SK-N-SH (cell line): ENCODE data around the gene RETREG2. TPM values are rescaled to one million over a fixed set of nuclear protein-coding genes. Genes with fewer than 3 reads are reported as not detected.
A peak's percentile ranks its signal among the peaks of the same experiment; 100 is the strongest.

Experiments used
- CTCF ChIA-PET: fragments of 300-600, 350-600 bp; formaldehyde crosslinking; extraction: SDS; loops from one replicate; lab custom pipeline; 2021; lab: Yijun Ruan, JAX
- POLR2A ChIA-PET: fragments of 350-600 bp; sonication (Branson Sonifier 250); formaldehyde crosslinking; extraction: SDS; loops from one replicate; lab custom pipeline; 2020; ENCODE audit warnings: antibody characterized with exemption, inconsistent platforms; lab: Yijun Ruan, JAX
- DNase-seq: peaks from one replicate; pipeline ENCODE4 v3.0.0; 2012
- H2AFZ ChIP-seq: fragments of 200-600 bp; sonication (generic); 2 replicates; pipeline ENCODE4 v1.8.1; 2016; ENCODE audit warnings: antibody characterized with exemption, mild to moderate bottlenecking, low read depth
- H3F3A ChIP-seq: fragments of 200-600 bp; sonication (generic); replicated peaks from 2 replicates; pipeline ENCODE3; 2016; ENCODE audit warnings: antibody characterized with exemption, mild to moderate bottlenecking; ENCODE audit not compliant: insufficient read depth
- H3K27ac ChIP-seq, 2 experiments: fragments of 200-500 bp in 1 of 2; fragments of 200-600 bp in 1 of 2; sonication (Bioruptor generic) in 1 of 2; sonication (generic), shearing (Covaris generic) in 1 of 2; 2 replicates each; pipeline versions ENCODE4 v1.5.1 to v1.6.1; 2014 to 2016; ENCODE audit warnings: low read depth in 2 of 2, inconsistent platforms in 1 of 2, low read length in 1 of 2, mild to moderate bottlenecking in 1 of 2, mixed read lengths in 1 of 2
- H3K27me3 ChIP-seq: fragments of 200-600 bp; sonication (generic), shearing (Covaris generic); 2 replicates; pipeline ENCODE4 v1.6.1; 2016; ENCODE audit warnings: mixed run types; ENCODE audit not compliant: insufficient read depth
- H3K36me3 ChIP-seq, 2 experiments: fragments of 200-500 bp in 1 of 2; fragments of 200-600 bp in 1 of 2; sonication (Bioruptor generic) in 1 of 2; sonication (generic) in 1 of 2; replicated peaks in 1 of 2; 2 replicates each; pipeline versions ENCODE3 to v1.5.1; 2014 to 2016; ENCODE audit warnings: low read length in 1 of 2, mild to moderate bottlenecking in 1 of 2; ENCODE audit not compliant: insufficient read depth in 2 of 2, control insufficient read depth in 1 of 2
- H3K4me1 ChIP-seq, 2 experiments: fragments of 200-500 bp in 1 of 2; fragments of 200-600 bp in 1 of 2; sonication (Bioruptor generic) in 1 of 2; sonication (generic), shearing (Covaris generic) in 1 of 2; 2 replicates each; pipeline versions ENCODE4 v1.5.1 to v1.6.1; 2014 to 2016; ENCODE audit warnings: low read depth in 1 of 2, low read length in 1 of 2, mixed run types in 1 of 2; ENCODE audit not compliant: insufficient read depth in 2 of 2, control insufficient read depth in 1 of 2
- H3K4me2 ChIP-seq: fragments of 200-600 bp; sonication (generic), shearing (Covaris generic); 2 replicates; pipeline ENCODE4 v1.6.1; 2017; ENCODE audit warnings: mixed run types
- H3K4me3 ChIP-seq, 2 experiments: fragments of 200-500 bp in 1 of 2; fragments of 200-600 bp in 1 of 2; sonication (Bioruptor generic) in 1 of 2; sonication (generic), shearing (Covaris generic) in 1 of 2; 2 replicates each; pipeline versions ENCODE4 v1.5.1 to v1.8.1; 2014 to 2016; ENCODE audit warnings: low read depth in 2 of 2, inconsistent platforms in 1 of 2, low read length in 1 of 2, mild to moderate bottlenecking in 1 of 2, mixed read lengths in 1 of 2, moderate library complexity in 1 of 2
- H3K79me2 ChIP-seq: fragments of 200-600 bp; sonication (generic); 2 replicates; pipeline ENCODE4 v1.8.1; 2017; ENCODE audit warnings: mild to moderate bottlenecking; ENCODE audit not compliant: insufficient read depth
- H3K9ac ChIP-seq: fragments of 200-600 bp; sonication (generic); 2 replicates; pipeline ENCODE4 v1.6.1; 2017; ENCODE audit warnings: mixed run types
- H3K9me2 ChIP-seq: fragments of 200-600 bp; sonication (generic); 2 replicates; pipeline ENCODE4 v1.6.1; 2017; ENCODE audit warnings: mixed run types
- H3K9me3 ChIP-seq: fragments of 200-600 bp; sonication (generic); 2 replicates; pipeline ENCODE4 v1.6.1; 2017; ENCODE audit warnings: mixed run types, mild to moderate bottlenecking, moderate library complexity
- H4K20me1 ChIP-seq: fragments of 200-600 bp; sonication (generic); 2 replicates; pipeline ENCODE4 v1.6.1; 2017; ENCODE audit warnings: mild to moderate bottlenecking, mixed run types; ENCODE audit not compliant: insufficient read depth
- CTCF ChIP-seq: fragments of 200-600 bp; sonication (generic); IDR thresholded peaks from 2 replicates; pipeline ENCODE4 v1.6.1; 2017; ENCODE audit warnings: antibody characterized with exemption, mild to moderate bottlenecking, moderate library complexity
- EZH2phosphoT487 ChIP-seq: fragments of 200-600 bp; sonication (generic); IDR thresholded peaks from 2 replicates; pipeline ENCODE4 v1.6.1; 2017; ENCODE audit warnings: low read depth, mixed run types, mild to moderate bottlenecking, antibody characterized with exemption, moderate library complexity, borderline replicate concordance
- FOSL2 ChIP-seq: IDR thresholded peaks from 2 replicates; pipeline ENCODE4 v1.4.0; 2012; ENCODE audit warnings: low read depth, mild to moderate bottlenecking, moderate library complexity, borderline replicate concordance
- FOXJ3 ChIP-seq: sonication (generic); formaldehyde crosslinking; IDR thresholded peaks from 2 replicates; pipeline ENCODE4 v1.5.1; 2020; ENCODE audit warnings: mild to moderate bottlenecking, missing genetic modification reagents
- FOXM1 ChIP-seq: IDR thresholded peaks from 2 replicates; pipeline ENCODE4 v1.4.0; 2012; ENCODE audit warnings: low read depth, mild to moderate bottlenecking
- JUND ChIP-seq: IDR thresholded peaks from 2 replicates; pipeline ENCODE4 v1.4.0; 2012
- MAX ChIP-seq: IDR thresholded peaks from 2 replicates; pipeline ENCODE4 v1.4.0; 2012; ENCODE audit warnings: low read depth
- MEF2A ChIP-seq: IDR thresholded peaks from 2 replicates; pipeline ENCODE4 v1.4.0; 2012; ENCODE audit warnings: low read depth, borderline replicate concordance
- POLR2AphosphoS5 ChIP-seq: IDR thresholded peaks from 2 replicates; pipeline ENCODE4 v1.6.1; 2012; ENCODE audit warnings: low read depth, low read length
- RAD21 ChIP-seq: IDR thresholded peaks from 2 replicates; pipeline ENCODE4 v1.6.1; 2012; ENCODE audit warnings: mild to moderate bottlenecking, low read length
- RCOR1 ChIP-seq: fragments of 150-350 bp; IDR thresholded peaks from 2 replicates; pipeline ENCODE4 v1.6.1; 2017; ENCODE audit warnings: antibody characterized with exemption, low read length
- SIN3A ChIP-seq: IDR thresholded peaks from 2 replicates; pipeline ENCODE4 v1.6.1; 2012; ENCODE audit warnings: low read depth, mild to moderate bottlenecking, low read length, moderate library complexity, borderline replicate concordance
- SMC3 ChIP-seq: IDR thresholded peaks from 2 replicates; pipeline ENCODE4 v1.6.1; 2012; ENCODE audit warnings: low read depth, low read length, improper control_type of control experiment
- TCF12 ChIP-seq: IDR thresholded peaks from 2 replicates; pipeline ENCODE4 v1.4.0; 2012
- TEAD4 ChIP-seq: IDR thresholded peaks from 2 replicates; pipeline ENCODE4 v1.4.0; 2012; ENCODE audit warnings: mild to moderate bottlenecking, borderline replicate concordance; ENCODE audit not compliant: insufficient read depth
- WGBS: methylation state at CpG from one replicate; pipeline ENCODE4 v1.1.6; 2017; ENCODE audit warnings: low lambda C conversion rate; 5-methylcytosine and 5-hydroxymethylcytosine counted together
- polyA plus RNA-seq, 3 experiments: library from polyadenylated mRNA; depleted of rRNA; stranded (reverse); fragments of >200 nt; gene quantifications; 2 replicates each; pipeline ENCODE4 v1.2.3, GENCODE V29; 2012
- TF ChIP-seq, protein P1 (sequence below): fragments of 150-350 bp; IDR thresholded peaks from 2 replicates; pipeline ENCODE4 v1.6.1; 2016; ENCODE audit warnings: mild to moderate bottlenecking, low read depth, low read length
- TF ChIP-seq, protein P2 (sequence below): IDR thresholded peaks from 2 replicates; pipeline ENCODE4 v1.4.0; 2012; ENCODE audit warnings: low read depth, borderline replicate concordance

RETREG2 gene
- polyA plus RNA-seq, 1 of the 3 experiments (the other 2 are of a cell fraction): 74.6 TPM

DNA sequence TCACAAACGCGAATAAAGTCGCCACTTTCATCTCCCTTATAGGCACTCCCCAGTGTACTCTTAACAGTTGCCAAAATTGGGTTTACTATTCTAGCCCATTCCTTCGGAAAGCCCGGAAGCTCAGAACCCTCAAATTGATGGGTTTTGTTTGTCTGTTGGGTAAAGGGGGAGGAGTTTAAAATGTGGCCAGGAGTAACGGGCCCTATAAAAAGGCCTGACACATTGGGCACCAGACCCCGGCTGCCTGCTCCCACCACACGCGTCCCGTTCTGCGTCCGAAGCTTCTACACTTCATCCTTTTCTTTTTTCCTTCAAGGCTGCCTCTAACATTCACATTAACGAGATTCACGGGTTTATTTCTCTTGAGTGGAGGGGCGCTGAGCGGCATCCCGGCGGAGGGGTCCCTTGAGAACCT is 18.3 kb upstream of the RETREG2 start:
- no peaks in the 10 kb centered on the region for H4K20me1 ChIP-seq
- TF ChIP-seq TEAD4 (no peak), MAX (no peak), SIN3A (no peak), RCOR1 (no peak)
- no peaks in the 10 kb centered on the region for H3K9me3 ChIP-seq
- peaks cover 0 to 14% of the 10 kb centered on the region in 2 experiments for H3K36me3 ChIP-seq
- POLR2A ChIA-PET: interaction anchor here (0.7 kb wide), 1 partner anchor 119 kb away, joined by 3 read pairs; the partner anchor contains the start of gene CFAP65
- H3F3A ChIP-seq: peaks cover 12% of the 10 kb centered on the region
- peak overlapping the region; percentile 81; the same call in 1 of the 2 replicates for H3K9ac ChIP-seq
- peak overlapping the region; percentile 69 to 75 for H3K4me3 ChIP-seq
- H3K79me2 ChIP-seq: peaks cover 2% of the 10 kb centered on the region; the same call in 1 of the 2 replicates
- CTCF ChIA-PET: interaction anchor here (0.6 to 14.9 kb wide), 69 partner anchors 9 to 352 kb away, joined by 3 to 205 read pairs (median 4); partner anchors contain the start of genes ABCB6, ANKZF1, ATG9A and CFAP65
- peak overlapping the region; percentile 83 for H2AFZ ChIP-seq
- 25% methylated on average over 18 of the region's 18 CpGs for WGBS
- no peak for DNase-seq
- H3K9me2 ChIP-seq: no peaks in the 10 kb centered on the region
- no peaks in the 10 kb centered on the region for H3K27me3 ChIP-seq
- peak overlapping the region; percentile 97 for H3K4me2 ChIP-seq
- peaks cover 0 to 11% of the 10 kb centered on the region in 2 experiments; a peak in 1 of 4 replicates for H3K4me1 ChIP-seq
- peak overlapping the region; percentile 90 to 99; a peak in 3 of 4 replicates for H3K27ac ChIP-seq

- peaks cover 2% of the 10 kb centered on the region; the same call in 1 of the 2 replicates for H3K79me2 ChIP-seq
- peak within 1 kb of the TSS; percentile 81 for H3K9ac ChIP-seq
- H3K9me2 ChIP-seq: no peaks in the 10 kb centered on the region
- peaks cover 0 to 11% of the 10 kb centered on the region in 2 experiments; a peak in 1 of 4 replicates for H3K4me1 ChIP-seq
- DNase-seq: peak; percentile 98
- no peaks in the 10 kb centered on the region for H4K20me1 ChIP-seq
- H3K27me3 ChIP-seq: no peaks in the 10 kb centered on the region
- peak within 1 kb of the TSS; percentile 83 for H2AFZ ChIP-seq
- CTCF ChIA-PET: interaction anchor here (0.6 to 14.9 kb wide), 59 partner anchors 10 to 312 kb away, joined by 3 to 205 read pairs (median 4); partner anchors contain the start of genes ABCB6, ANKZF1, ATG9A and CNPPD1
- H3F3A ChIP-seq: peaks cover 12% of the 10 kb centered on the region
- peak within 1 kb of the TSS; percentile 69 to 75 for H3K4me3 ChIP-seq
- H3K9me3 ChIP-seq: no peaks in the 10 kb centered on the region
- POLR2A ChIA-PET: no interaction called here
- peak within 1 kb of the TSS; percentile 90 to 99 for H3K27ac ChIP-seq
- peak within 1 kb of the TSS; percentile 97 for H3K4me2 ChIP-seq
- H3K36me3 ChIP-seq: peaks cover 0 to 14% of the 10 kb centered on the region in 2 experiments
- WGBS: under 1% methylated on average over 29 of the region's 70 CpGs
- TF ChIP-seq MEF2A: no peak
- TF ChIP-seq, protein P1, sequence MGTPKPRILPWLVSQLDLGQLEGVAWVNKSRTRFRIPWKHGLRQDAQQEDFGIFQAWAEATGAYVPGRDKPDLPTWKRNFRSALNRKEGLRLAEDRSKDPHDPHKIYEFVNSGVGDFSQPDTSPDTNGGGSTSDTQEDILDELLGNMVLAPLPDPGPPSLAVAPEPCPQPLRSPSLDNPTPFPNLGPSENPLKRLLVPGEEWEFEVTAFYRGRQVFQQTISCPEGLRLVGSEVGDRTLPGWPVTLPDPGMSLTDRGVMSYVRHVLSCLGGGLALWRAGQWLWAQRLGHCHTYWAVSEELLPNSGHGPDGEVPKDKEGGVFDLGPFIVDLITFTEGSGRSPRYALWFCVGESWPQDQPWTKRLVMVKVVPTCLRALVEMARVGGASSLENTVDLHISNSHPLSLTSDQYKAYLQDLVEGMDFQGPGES: no peak
- TF ChIP-seq, protein P2, sequence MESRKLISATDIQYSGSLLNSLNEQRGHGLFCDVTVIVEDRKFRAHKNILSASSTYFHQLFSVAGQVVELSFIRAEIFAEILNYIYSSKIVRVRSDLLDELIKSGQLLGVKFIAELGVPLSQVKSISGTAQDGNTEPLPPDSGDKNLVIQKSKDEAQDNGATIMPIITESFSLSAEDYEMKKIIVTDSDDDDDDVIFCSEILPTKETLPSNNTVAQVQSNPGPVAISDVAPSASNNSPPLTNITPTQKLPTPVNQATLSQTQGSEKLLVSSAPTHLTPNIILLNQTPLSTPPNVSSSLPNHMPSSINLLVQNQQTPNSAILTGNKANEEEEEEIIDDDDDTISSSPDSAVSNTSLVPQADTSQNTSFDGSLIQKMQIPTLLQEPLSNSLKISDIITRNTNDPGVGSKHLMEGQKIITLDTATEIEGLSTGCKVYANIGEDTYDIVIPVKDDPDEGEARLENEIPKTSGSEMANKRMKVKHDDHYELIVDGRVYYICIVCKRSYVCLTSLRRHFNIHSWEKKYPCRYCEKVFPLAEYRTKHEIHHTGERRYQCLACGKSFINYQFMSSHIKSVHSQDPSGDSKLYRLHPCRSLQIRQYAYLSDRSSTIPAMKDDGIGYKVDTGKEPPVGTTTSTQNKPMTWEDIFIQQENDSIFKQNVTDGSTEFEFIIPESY: no peak
- TF ChIP-seq JUND: no peak
- no peak for TF ChIP-seq FOSL2
- TF ChIP-seq RAD21: peak; percentile 81
- no peak; the same call in 1 of the 2 replicates for TF ChIP-seq FOXJ3
- no peak for TF ChIP-seq RCOR1
- TF ChIP-seq POLR2AphosphoS5: peak; percentile 76; the same call in 1 of the 2 replicates
- 0 out of 2 replicates have a peak, but pooled peaks have one; percentile 42 for TF ChIP-seq SIN3A
- no peak for TF ChIP-seq EZH2phosphoT487
- TF ChIP-seq CTCF: peak; percentile 96
- no peak; the same call in 1 of the 2 replicates for TF ChIP-seq MAX
- TF ChIP-seq FOXM1: no peak
- no peak for TF ChIP-seq TCF12
- peak; percentile 62 for TF ChIP-seq SMC3
Observed at GRCh38 chr2:219160186-219161017, 17.7 kb upstream of the RETREG2 start, which contains the start of gene NHEJ1. Gene NHEJ1 (minus strand): TSS chr2:219160815. CDS start chr2:219158362, 2,453 bp downstream.
